HG02763 (cell line): ENCODE results near the gene CAMK2G.
"Not testable (repeated sequence)": the region's sequence is repeated elsewhere in the genome, so short reads cannot be mapped to it uniquely, and the experiment has no call there.

Experiments used
- ATAC-seq: cut with Tn5 transposase; IDR thresholded peaks from one replicate; pipeline ENCODE4 v1.9.1; 2021; ENCODE audit warnings: mild to moderate bottlenecking, moderate library complexity; ENCODE audit not compliant: unreplicated experiment

CAMK2G gene

DNA sequence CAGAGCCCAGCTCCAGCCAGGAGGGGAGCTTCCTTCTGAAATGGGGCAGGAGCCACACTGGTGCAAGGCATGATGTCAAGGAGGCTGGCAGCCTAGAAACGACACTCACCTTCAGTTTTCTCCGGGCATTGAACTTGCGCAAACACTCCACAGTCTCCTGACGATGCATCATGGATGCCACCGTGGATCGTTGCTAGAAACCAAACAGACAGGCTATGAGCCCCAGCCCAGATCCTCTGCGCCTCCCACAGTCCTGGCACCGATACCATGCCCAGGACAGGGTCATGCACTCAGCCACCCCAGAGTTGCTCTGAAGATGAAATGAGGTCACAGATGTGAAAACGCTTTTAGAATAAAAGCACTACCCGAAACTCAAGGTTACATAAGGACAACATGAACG lies 32.0 kb downstream of the CAMK2G start:
- no peak for ATAC-seq

DNA sequence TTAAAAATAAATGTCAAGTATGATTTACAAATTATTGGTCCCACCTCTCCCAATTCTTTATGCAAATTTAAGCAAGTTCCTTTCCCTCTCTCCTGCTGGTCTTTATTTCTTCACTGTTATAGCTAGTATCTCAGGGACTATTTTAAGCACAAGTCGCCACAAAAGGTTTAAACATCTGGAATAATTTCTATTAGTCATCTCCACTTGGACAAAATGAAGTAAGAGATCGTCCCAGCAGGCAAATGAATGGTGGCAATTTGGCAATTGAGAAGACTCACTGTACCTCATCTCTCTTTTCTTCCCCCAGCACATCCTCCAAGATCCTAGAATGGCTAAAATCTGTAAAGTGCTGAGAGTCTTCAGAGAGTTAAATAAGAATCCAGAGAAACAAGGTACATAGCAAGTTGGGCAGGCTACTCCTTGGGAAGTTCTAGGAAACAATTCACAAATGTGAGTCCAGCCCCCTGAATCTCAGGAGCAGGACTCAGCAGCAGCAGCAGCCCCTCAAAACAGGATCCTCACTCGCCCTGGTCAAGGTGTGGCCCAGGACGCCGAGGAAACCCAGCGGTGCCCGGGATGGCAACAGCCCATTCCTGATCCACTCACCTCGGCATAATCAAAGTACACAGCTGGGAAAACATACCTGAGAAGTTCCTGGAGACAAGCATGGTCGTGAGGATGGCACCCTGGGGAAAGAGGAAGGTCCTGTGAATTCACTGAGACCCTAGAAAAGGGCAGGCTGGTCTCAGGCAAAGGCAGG lies 32.6 kb downstream of the CAMK2G start:
- no peak for ATAC-seq

DNA sequence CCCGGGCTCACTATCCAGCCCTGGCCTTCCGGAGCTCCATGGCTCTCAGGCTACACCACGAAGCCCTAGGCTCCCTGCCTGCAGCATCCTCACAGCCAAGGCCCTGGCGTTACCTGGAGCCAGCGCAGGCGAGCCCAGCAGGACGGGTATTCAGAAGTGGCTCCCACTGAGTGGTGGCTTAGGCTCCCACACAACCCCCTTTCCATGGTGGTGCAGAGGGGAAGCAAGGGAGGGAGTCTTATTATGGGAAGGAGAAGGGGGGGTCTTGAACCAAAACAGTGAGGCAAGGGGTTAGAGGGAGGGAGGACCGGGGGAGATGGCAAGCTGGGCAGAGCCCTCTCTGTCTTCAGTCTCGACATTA lies 33.3 kb downstream of the CAMK2G start:
- ATAC-seq, result no peak

DNA sequence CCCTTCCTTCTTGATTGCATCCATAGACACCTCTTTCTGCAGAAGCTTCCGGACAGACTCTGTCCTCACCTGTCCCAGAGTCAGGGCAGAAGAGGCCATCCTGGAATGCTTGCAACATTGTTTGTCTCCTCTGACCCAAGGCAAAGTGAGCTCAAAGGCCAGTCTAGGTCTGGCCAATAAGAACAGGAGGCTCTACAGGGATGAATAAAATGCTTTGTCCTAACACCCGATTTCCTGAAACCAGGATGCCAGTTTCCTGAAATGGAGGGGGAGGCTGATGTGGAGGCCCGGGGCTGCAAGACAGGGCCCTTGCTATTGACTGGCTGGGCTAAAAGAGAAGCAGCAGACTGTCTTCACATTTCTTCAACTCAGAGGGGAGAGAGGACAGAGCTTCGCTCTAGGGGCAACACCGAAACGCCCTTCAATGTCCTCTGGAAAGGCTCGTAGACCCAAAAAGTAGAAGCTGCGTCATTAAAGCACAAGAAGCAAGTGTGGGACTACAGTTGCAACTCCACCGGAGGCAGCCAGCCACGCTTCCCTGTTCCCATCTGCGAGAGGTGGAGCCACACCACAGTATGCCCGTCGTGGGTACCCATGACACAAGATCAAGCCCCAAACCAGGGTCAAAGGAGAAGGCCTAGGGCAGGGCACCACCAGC lies 33.8 kb downstream of the CAMK2G start:
- ATAC-seq, result no peak

DNA sequence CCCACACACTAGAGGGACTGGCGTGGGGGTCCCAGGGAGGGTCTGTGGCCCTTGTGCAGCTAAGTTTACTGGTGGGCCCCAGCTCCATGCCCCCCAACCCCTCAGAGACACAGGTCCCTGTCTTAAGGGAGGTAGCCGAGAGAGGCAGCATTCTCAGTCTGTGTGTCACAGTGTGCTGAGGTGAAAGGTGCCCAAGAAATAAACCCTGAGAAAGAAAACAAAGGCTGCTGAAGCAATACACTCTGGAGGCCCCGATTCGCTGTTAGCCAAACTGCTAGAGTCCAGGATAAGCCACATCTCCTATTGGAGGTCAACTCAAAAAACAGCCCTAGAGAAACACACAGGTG lies 34.3 kb downstream of the CAMK2G start:
- no peak for ATAC-seq

DNA sequence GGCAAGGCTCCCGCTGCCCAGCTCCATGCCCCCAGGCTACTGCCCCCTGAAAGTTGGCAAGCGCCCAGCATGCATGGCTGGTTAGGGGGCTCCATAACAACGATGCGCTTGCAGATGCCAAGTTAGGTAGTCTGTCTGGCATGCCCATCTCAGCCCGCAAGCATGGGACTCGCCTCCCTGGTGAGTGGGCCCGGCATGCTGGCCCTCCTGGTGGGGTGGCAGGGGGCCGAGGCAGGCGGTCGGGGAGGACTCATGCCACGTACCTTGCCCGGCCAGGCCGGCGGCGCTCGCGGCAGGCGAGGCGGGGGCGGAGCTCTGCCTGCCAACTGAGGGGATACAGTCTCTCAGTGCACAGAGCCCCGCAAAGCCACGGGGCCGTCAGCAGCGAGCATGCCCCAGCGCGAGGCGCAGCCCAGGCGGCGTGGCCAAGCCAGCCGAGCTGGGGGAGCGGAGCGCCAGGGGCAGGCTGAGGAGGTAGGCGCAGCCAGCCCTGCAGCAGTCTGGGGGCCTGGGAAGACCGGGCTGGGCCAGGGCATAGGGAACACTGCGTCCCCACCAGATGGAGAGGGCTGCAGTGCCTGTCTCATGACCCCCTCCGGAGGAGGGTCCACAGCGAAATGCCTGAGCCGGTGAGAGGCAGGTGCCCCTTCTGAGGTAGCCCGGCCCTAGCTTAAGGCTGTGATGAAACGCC lies 34.9 kb downstream of the CAMK2G start:
- no peak for ATAC-seq

DNA sequence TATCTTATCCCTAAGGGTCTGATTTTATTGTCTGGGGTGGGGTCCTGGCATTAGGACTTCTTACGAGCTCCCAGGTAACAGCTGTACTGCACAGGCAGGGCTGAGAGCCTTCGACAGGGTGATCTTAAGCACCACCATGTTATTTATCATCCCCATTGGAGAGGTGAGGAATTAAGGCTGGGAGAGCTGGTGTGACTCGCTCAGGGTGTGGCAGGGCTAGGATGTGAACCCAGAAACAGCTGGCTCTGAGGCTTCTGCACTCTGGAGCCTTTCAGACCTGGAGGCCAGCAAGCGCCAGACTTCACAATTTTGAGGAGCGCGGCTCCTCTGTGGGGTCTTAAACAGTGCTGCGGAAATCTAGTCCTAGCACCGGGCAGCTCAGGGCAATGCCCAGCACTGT lies 35.5 kb downstream of the CAMK2G start:
- ATAC-seq, result no peak

DNA sequence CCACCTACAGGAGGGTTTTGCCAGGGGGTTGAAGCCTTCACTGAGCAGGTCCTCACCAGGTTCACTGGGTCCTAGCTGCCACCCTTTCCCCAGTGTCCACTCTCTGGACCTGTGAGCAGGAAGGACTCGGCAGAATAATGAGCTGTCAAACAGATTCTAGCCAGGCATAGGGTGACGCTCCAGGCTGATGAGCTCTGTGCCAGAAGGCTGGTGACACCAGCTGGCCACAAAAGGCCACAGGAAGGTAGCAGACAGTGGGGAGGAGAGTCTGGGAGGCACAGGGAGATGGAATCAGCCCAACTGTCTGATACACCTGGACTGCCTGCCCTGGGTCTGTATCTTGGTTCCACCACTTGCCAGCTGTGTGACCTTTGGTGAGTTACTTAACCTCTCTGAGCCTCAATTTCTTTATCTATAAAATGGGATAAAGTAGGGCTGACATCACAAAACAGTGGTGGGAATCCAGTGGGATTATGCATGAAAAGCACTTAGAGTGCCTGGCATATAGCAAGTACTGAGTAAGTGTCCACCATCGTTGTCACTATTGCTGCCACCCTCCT lies 36.3 kb downstream of the CAMK2G start:
- ATAC-seq, result no peak

DNA sequence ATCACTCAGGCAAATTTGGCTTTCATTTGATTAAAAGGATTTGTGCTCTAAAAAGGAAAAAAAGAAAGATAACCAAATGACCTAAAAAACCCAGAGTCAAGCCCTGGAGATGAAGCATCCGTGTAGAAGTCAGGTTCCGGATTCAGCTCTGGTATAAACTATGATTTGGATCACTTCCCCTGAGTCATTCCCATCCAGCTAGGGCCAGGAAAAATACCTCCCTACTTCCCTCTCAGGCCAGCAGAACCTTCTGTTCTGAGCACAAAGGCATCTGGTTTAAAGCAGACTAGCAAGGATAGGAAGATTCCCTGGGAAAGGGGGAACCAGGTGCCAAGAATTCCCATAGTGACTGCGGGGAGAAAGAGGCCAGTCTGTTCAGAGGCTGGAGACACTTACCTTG lies 37.3 kb downstream of the CAMK2G start:
- ATAC-seq, result no peak

DNA sequence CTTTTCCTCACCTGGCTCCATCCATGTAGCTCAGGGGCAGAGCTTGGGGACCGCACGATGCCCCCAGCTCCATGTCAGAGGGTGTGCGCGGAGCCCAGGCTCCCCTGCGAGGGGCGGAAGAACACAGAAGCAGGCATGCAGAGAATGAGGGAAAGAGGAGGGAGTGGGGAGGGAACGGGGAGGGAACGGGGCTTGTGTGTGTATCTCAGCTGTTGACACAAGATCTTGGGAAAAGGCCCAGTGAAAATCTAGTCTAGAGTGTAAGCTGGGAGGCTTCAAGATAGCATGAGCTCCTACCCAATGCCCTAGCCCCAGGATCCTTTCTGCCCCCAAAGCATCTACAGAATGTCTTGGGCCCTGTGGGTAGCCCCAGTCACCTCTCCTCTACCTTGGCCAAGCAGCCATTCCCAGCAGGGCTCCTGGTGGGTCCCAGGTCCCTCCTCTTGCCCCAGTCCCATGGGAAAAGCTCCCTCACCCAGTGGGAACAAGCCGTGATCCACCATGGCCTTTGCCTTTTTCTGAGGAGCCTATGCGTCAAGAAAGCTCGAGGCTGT lies 37.9 kb downstream of the CAMK2G start:
- no peak for ATAC-seq

DNA sequence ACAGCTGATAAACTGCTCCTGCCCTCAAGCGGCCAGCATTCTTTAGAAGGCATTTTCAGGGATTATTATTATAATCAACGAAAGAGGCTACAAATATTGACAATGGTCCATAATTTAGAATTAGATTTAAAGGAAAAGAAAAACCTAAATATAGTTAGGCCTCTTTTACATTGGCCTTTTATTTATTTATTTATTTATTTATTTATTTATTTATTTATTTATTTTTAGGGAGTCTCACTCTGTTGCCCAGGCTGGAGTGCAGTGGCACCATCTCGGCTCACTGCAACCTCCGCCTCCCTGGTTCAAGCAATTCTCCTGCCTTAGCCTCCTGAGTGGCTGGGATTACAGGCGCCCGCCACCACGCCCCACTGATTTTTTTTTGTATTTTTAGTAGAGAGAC lies 45.3 kb downstream of the CAMK2G start:
- not testable (repeated sequence) for ATAC-seq

DNA sequence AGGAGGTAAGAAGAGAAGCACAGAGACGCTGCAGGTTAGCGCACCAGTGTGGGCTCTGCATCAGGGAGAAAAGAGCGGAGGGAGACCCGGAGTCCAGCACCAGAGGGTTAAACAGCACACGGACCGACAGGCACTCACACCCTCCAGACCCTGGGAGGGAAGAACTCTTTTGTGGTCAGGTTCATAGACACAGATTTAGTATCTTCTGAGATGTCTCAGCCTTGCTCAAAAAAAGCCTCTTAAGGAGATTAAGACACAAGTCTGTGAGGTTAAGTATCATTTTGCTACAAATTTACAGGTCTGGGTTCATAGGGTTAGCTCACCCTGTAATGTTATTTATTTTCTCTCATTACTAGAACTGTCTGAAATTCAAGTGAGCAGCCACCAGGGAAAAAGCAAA lies 46.2 kb downstream of the CAMK2G start:
- ATAC-seq, result no peak

DNA sequence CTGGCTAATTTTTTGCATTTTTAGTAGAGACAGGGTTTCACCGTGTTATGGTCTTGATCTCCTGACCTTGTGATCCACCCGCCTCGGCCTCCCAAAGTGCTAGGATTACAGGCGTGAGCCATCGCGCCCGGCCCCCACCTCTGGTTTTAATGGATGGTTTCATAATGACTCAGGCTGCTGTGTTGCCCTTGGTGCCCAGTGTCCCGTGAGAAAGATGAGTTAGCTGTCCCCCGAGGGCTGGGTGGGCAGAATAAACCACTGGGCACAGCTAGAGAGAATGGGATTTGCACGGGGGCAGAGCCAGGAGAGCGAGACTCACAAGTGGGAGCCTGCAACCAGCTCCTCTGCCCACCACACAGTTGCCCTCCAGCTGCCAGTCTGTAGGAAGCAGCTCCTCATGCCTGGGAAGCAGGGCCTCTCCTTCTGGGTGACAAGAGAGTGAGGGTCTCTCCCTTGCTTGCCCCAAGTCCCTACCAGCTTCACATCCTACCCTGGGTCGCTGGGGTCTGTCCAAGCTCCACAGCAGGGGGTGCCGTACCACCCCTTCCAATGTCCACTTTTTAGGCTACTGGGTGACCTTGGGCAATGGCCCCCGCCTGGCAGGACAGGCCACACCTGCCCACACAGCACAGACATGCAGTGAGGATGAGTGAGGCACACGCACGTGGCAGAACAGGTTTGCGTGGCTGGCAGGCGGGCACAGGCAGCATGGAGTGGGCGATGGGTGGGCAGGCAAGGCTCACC lies 46.8 kb downstream of the CAMK2G start:
- ATAC-seq, result no peak

DNA sequence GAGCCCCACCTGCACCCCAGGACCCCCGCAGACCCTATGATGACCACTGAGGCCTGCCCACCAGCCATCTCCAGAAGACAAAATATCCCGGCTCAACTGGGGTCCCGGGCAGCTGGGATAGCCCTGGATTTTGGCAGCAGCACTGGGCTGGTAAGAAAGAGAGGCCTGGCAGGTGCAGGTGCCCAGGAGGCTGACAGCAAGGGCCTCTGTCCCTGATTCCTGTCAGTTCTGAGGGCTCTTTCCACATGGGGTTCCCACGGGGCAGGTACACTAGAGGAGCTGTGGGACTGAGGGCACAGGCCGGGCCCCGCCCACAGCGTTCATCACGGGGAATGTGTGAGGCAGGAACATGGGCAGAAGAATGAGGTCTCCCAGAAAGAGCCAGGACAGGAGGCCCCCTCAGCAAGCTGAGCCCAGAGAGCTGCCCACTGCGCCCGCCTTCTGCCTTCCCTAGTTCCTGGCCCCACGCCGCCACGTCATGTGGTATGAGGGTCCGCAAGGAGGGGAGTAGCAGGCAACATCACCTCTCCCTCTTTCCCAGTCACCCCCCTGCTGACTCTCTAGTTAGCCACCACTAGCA lies 50.1 kb downstream of the CAMK2G start:
- ATAC-seq, result no peak

DNA sequence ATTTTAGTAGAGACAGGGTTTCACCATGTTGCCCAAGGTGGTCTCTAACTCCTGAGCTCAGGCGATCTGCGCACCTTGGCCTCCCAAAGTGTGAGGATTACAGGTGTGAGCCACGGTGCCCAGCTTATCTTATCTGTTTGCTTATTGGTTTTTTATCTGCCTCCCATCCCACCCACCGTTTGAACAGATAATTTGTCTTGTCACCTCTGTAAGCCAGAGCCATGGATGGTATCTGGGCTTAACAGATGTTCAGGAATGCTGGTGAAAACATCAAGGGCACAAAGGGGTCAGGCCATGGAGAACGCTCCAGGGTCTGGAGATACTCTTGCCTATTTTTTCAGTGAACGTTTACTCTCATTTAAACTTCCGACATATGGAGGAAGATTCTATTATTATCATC lies 51.0 kb downstream of the CAMK2G start:
- no peak for ATAC-seq

DNA sequence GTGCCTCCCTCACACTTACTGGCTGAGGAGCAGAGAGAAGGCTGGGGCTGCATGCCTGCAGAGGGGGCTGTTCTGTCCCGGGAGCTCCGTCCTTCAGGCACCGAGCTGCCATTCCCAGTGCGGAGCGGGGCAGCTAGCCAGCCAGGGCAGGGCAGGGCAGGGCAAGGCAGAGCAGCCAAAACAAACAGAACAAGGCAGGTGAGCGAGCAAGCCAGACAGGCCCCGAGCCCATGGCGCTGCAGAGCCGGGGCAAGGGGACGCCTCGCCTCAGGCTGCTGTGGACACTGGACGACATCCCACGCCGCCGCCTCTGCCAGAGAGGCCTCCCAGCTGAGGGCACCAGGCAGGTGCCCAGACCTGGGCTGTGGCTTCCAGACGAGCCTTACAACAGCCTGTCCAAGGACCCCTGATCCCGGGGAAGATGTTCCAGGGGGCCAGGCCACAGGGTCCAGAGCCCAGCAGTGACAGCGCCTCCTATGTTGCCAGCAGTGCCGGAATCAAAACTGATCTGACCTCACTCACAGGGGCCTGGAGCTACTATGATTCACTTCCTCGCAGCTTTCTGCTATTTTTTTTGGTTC lies 54.8 kb downstream of the CAMK2G start:
- ATAC-seq, result no peak

DNA sequence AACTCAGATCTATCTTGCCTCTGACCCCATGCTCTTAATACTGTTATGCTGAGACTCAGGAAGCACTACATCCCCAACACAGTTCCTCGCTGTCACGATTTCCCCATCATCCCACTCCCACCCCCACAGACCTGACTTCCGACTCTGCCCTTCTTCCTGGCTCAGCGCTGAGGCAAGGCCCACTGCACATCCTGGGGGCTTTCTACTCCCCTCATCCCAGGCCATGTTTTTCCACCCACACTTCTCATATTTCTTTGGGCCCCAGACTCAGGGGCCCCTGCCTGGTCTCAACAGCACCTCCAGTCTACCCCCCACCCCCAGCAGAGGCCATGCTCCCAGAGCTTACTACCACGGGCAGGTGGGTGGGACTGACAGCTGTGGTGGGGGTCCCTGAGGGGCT lies 55.3 kb downstream of the CAMK2G start:
- no peak for ATAC-seq

DNA sequence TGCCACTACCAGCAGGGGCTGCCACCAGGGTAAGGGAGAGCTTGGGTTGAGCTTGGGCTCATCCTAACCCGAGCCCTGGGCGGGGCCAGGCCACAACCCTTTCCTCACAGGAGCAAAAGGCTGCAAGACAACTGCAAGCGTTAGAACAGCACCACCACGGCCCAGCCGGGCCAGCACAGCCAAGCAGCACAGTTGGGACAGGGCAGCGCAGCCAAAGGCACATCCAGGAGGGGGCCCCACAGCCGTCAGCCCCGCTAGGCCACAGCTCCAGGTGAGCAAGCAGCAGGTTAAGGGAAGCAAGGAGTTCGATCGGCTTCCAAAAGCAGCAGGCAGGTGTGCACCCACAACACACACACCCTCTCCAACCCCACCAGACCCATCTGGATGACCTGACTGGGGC lies 56.0 kb downstream of the CAMK2G start:
- no peak for ATAC-seq

DNA sequence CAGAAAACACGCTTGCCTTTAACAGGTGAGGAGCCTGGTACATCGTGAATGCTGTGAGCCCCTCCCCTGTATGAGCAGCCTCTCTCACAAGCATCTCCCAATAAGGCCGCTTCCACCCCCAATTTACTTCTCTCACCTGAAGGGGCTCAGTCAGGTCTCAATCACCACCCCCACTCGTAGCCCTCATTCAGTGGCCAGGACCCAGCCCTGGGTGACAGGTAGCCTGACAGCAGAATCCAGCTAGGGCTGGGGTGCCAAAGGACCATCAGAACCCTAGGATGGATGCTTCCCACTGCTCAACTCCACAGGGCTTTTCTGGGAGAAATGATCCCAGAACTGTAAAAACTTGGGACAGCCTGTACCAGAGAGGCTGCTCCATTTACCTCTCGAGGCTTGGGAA lies 56.5 kb downstream of the CAMK2G start:
- ATAC-seq, result no peak
